OCI-LY7 (cell line): ENCODE results near the gene SPRN. TPM values are rescaled to one million over a fixed set of nuclear protein-coding genes. Genes with fewer than 3 reads are reported as not detected.

ENCODE experiments used
- BruUV-seq: library from RNA; stranded (reverse); fragments of 400-500 nt; replicated peaks from 2 replicates; lab custom pipeline; 2021; lab: Mats Ljungman, UMichigan
- CTCF ChIA-PET: fragments of 300-600 bp; sonication (Branson Sonifier 250); formaldehyde crosslinking; loops from one replicate; lab custom pipeline; 2022; ENCODE audit warnings: antibody characterized with exemption; ENCODE audit not compliant: unreplicated experiment; lab: Charles Lee
- POLR2A ChIA-PET: fragments of 300-600 bp; sonication (Branson Sonifier 250); formaldehyde crosslinking; loops from one replicate; lab custom pipeline; 2022; ENCODE audit warnings: antibody characterized with exemption; lab: Charles Lee
- DNase-seq: peaks from one replicate; pipeline ENCODE4 v3.0.0-alpha.2; 2015; ENCODE audit warnings: low spot score
- H2AFZ ChIP-seq: fragments of 200-600 bp; sonication (generic), shearing (Covaris generic); 2 replicates; pipeline ENCODE4 v1.6.1; 2014; ENCODE audit warnings: mild to moderate bottlenecking, antibody characterized with exemption, low read length, moderate library complexity
- H3K27ac ChIP-seq: fragments of 200-600 bp; sonication (generic); 2 replicates; pipeline ENCODE4 v1.5.1; 2014; ENCODE audit warnings: mixed run types, low read depth, mild to moderate bottlenecking, moderate library complexity, low read length, inconsistent platforms; ENCODE audit not compliant: poor library complexity, severe bottlenecking
- H3K36me3 ChIP-seq: fragments of 200-600 bp; sonication (generic); 2 replicates; pipeline ENCODE4 v1.6.1; 2014; ENCODE audit warnings: mild to moderate bottlenecking, antibody characterized with exemption, low read length, moderate library complexity, mixed read lengths; ENCODE audit not compliant: insufficient read depth
- H3K4me1 ChIP-seq: fragments of 200-600 bp; sonication (generic); 2 replicates; pipeline ENCODE4 v1.5.1; 2014; ENCODE audit warnings: mild to moderate bottlenecking, low read length; ENCODE audit not compliant: insufficient read depth, poor library complexity, severe bottlenecking
- H3K4me2 ChIP-seq: fragments of 200-600 bp; sonication (generic); 2 replicates; pipeline ENCODE4 v1.6.1; 2014; ENCODE audit warnings: mild to moderate bottlenecking, low read length
- H3K4me3 ChIP-seq: fragments of 200-600 bp; sonication (generic); 2 replicates; pipeline ENCODE4 v1.5.1; 2014; ENCODE audit warnings: mild to moderate bottlenecking, low read depth, low read length; ENCODE audit not compliant: poor library complexity, severe bottlenecking
- H3K79me2 ChIP-seq: fragments of 200-600 bp; sonication (generic); 2 replicates; pipeline ENCODE4 v1.6.1; 2016; ENCODE audit warnings: low read depth, mild to moderate bottlenecking, low read length, moderate library complexity, mixed read lengths; ENCODE audit not compliant: insufficient read depth
- H3K9me2 ChIP-seq: fragments of 200-600 bp; sonication (generic); 2 replicates; pipeline ENCODE4 v1.6.1; 2016; ENCODE audit warnings: mild to moderate bottlenecking, low read length, mixed read lengths; ENCODE audit not compliant: insufficient read depth
- H3K9me3 ChIP-seq: fragments of 200-600 bp; sonication (generic); 2 replicates; pipeline ENCODE4 v1.6.1; 2014; ENCODE audit warnings: mild to moderate bottlenecking, mixed run types, low read length, mixed read lengths
- H4K20me1 ChIP-seq: fragments of 200-600 bp; sonication (generic); 2 replicates; pipeline ENCODE4 v1.6.1; 2014; ENCODE audit warnings: mild to moderate bottlenecking, antibody characterized with exemption, low read length, moderate library complexity, mixed read lengths; ENCODE audit not compliant: insufficient read depth
- EZH2phosphoT487 ChIP-seq: fragments of 200-600 bp; sonication (generic); IDR thresholded peaks from 2 replicates; pipeline ENCODE4 v1.6.1; 2018; ENCODE audit warnings: low read depth, borderline replicate concordance, mild to moderate bottlenecking, mixed run types, antibody characterized with exemption, low read length, moderate library complexity, mixed read lengths
- intact Hi-C: fragments of 100-400 bp; cut with micrococcal nuclease; formaldehyde crosslinking; loops from one replicate; pipeline ENCODE4 v1.10.0; 2022; ENCODE audit not compliant: unreplicated experiment
- total RNA-seq, 2 experiments: library from RNA; depleted of rRNA in 1 of 2; stranded (reverse); fragments of >200 nt in 1 of 2; shearing (Covaris generic) in 1 of 2; gene quantifications; 2 replicates each; pipeline ENCODE4 v1.2.3, GENCODE V29; 2014 to 2022
- TF ChIP-seq, protein P1 (sequence below): fragments of 200-600 bp; sonication (generic); conservative IDR thresholded peaks from 2 replicates; pipeline ENCODE4 v1.5.1; 2014; ENCODE audit warnings: mild to moderate bottlenecking, antibody characterized with exemption, low read length, moderate library complexity, mixed read lengths

The SPRN gene
- total RNA-seq, 2 experiments from 2014 or later = not detected

DNA sequence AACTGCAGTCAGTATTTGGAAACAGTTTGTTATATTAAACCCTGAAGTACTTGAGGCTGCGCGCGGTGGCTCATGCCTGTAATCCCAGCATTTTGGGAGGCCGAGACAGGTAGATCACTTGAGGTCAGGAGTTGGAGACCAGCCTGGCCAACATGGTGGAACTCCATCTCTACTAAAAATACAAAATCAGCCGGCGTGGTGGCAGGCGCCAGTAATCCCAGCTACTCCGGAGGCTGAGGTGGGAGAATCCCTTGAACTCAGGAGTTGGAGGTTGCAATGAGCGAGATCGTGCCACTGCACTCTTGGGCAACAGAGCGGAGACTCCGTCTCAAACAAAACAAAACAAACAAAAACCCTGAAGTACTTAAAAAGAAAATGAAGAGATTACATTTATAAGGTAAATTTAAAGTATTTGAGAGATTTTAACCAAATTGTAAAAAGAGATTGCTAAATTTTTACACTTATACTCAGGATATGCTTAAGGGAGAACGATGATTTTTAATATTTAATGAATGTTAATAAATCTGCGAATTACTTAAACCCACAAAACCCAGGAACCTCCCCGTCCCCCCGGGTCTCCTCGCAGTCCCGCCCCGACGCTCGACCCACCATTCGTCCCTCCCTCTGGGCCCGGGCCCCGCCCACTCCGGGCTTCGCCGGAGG lies 30.9 kb downstream of the SPRN start:
- no peaks in the 10 kb centered on the region for H3K9me2 ChIP-seq
- peak overlapping the region; percentile 27; the same call in 1 of the 2 replicates for H2AFZ ChIP-seq
- BruUV-seq = no TSS peak
- TF ChIP-seq, protein P1, sequence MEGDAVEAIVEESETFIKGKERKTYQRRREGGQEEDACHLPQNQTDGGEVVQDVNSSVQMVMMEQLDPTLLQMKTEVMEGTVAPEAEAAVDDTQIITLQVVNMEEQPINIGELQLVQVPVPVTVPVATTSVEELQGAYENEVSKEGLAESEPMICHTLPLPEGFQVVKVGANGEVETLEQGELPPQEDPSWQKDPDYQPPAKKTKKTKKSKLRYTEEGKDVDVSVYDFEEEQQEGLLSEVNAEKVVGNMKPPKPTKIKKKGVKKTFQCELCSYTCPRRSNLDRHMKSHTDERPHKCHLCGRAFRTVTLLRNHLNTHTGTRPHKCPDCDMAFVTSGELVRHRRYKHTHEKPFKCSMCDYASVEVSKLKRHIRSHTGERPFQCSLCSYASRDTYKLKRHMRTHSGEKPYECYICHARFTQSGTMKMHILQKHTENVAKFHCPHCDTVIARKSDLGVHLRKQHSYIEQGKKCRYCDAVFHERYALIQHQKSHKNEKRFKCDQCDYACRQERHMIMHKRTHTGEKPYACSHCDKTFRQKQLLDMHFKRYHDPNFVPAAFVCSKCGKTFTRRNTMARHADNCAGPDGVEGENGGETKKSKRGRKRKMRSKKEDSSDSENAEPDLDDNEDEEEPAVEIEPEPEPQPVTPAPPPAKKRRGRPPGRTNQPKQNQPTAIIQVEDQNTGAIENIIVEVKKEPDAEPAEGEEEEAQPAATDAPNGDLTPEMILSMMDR = no peak
- no peak for TF ChIP-seq EZH2phosphoT487
- no peak for DNase-seq
- H3K36me3 ChIP-seq = peaks cover 31% of the 10 kb centered on the region
- peaks cover 50% of the 10 kb centered on the region for H3K79me2 ChIP-seq
- H3K4me1 ChIP-seq = peaks cover 57% of the 10 kb centered on the region
- H3K27ac ChIP-seq = peak overlapping the region; percentile 55
- intact Hi-C loops = loop anchor here (5.0 kb wide), 2 partner anchors 86 to 1236 kb away; partner anchors contain the start of genes TUBGCP2 and ZNF511
- ChIA-PET POLR2A (no interaction called here), CTCF (interaction anchor here (1.1 kb wide), 1 partner anchor 64 kb away, joined by 3 read pairs; no protein-coding TSS in a partner anchor)
- H3K4me3 ChIP-seq = peak overlapping the region; percentile 99
- H3K4me2 ChIP-seq = peak overlapping the region; percentile 67
- H3K9me3 ChIP-seq = no peaks in the 10 kb centered on the region
- H4K20me1 ChIP-seq = no peaks in the 10 kb centered on the region

GRCh38 chr10:133391761-133392518 lies 32.5 kb downstream of the SPRN start:
- DNase-seq = peak; percentile 39
- H3K36me3 ChIP-seq = peaks cover 17% of the 10 kb centered on the region
- no peaks in the 10 kb centered on the region for H4K20me1 ChIP-seq
- TF ChIP-seq EZH2phosphoT487 = no peak
- peak overlapping the region; percentile 99 for H3K27ac ChIP-seq
- no peaks in the 10 kb centered on the region for H3K9me2 ChIP-seq
- H3K4me1 ChIP-seq = peaks cover 66% of the 10 kb centered on the region
- H2AFZ ChIP-seq = no peak overlapping the region
- ChIA-PET POLR2A (interaction anchor here (0.9 to 1.2 kb wide), 2 partner anchors 33 kb away, joined by 3 to 5 read pairs; no protein-coding TSS in a partner anchor), CTCF (interaction anchor here (1.1 kb wide), 1 partner anchor 63 kb away, joined by 3 read pairs; no protein-coding TSS in a partner anchor)
- no TSS peak for BruUV-seq
- H3K4me3 ChIP-seq = peak overlapping the region; percentile 74
- peaks cover 47% of the 10 kb centered on the region for H3K79me2 ChIP-seq
- H3K4me2 ChIP-seq = peak overlapping the region; percentile 88
- H3K9me3 ChIP-seq = no peaks in the 10 kb centered on the region
- intact Hi-C loops = loop anchor here (5.0 kb wide), 2 partner anchors 85 to 1235 kb away; partner anchors contain the start of genes TUBGCP2 and ZNF511

DNA sequence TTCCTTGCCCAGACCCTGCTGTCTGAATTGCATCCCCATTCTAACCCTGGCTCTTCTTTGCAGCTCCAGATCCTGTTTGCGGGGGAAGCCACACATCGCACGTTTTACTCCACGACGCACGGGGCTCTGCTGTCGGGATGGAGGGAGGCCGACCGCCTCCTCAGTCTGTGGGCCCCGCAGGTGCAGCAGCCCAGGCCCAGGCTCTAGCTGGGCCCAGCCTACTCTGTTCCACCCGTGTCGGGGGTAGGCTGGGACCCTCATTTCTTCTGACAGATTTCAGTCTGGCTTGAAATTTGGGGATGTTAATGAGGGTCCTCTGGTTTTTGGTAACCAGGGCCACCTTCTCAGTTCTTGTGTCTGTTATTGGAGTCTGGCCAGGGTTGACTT lies 33.2 kb downstream of the SPRN start:
- intact Hi-C loops = loop anchor here (5.0 kb wide), 2 partner anchors 84 to 1234 kb away; partner anchors contain the start of genes TUBGCP2 and ZNF511
- CTCF ChIA-PET = interaction anchor here (0.6 to 1.7 kb wide), 3 partner anchors 30 to 67 kb away, joined by 4 to 9 read pairs (median 4); no protein-coding TSS in a partner anchor
- H3K9me2 ChIP-seq = no peaks in the 10 kb centered on the region
- peaks cover 41% of the 10 kb centered on the region for H3K79me2 ChIP-seq
- peak overlapping the region; percentile 74 for H3K4me3 ChIP-seq
- peak overlapping the region; percentile 88 for H3K4me2 ChIP-seq
- POLR2A ChIA-PET = interaction anchor here (0.6 to 1.3 kb wide), 4 partner anchors 18 to 62 kb away, joined by 3 to 7 read pairs (median 4); no protein-coding TSS in a partner anchor
- no peaks in the 10 kb centered on the region for H4K20me1 ChIP-seq
- no peak for DNase-seq
- peaks cover 66% of the 10 kb centered on the region for H3K4me1 ChIP-seq
- H3K36me3 ChIP-seq = peaks cover 10% of the 10 kb centered on the region
- no peaks in the 10 kb centered on the region for H3K9me3 ChIP-seq
- no peak for TF ChIP-seq EZH2phosphoT487
- TF ChIP-seq, protein P1 = no peak
- peak overlapping the region; percentile 99 for H3K27ac ChIP-seq
- H2AFZ ChIP-seq = no peak overlapping the region; the same call in 1 of the 2 replicates
- BruUV-seq = no TSS peak
